Spleen (tissue), 11 donors: ENCODE data around the gene EDN2. TPM values are rescaled to one million over a fixed set of nuclear protein-coding genes. Genes with fewer than 3 reads are reported as not detected.

Experiments used
- DNase-seq: peaks from one replicate; pipeline ENCODE4 v3.0.0-alpha.2; 2020
- H3K27ac ChIP-seq, 8 donors: fragments of 200-600 bp; sonication (generic) in 7 of 8; 1 replicate in 4 of 8; 2 replicates in 4 of 8; pipeline versions ENCODE4 v1.5.0 to v1.8.0; 2016 to 2021; ENCODE audit warnings: inconsistent platforms in 4 of 8, mild to moderate bottlenecking in 4 of 8, moderate library complexity in 1 of 8
- H3K27me3 ChIP-seq, 7 donors: fragments of 200-600 bp; sonication (generic) in 6 of 7; replicated peaks in 1 of 7; 1 replicate in 4 of 7; 2 replicates in 3 of 7; pipeline versions ENCODE4 v1.5.0 to v1.8.0; 2016 to 2021; ENCODE audit warnings: inconsistent platforms in 3 of 7, mild to moderate bottlenecking in 1 of 7
- H3K36me3 ChIP-seq, 6 donors: fragments of 200-600 bp; sonication (generic) in 5 of 6; 1 replicate in 4 of 6; 2 replicates in 2 of 6; pipeline versions ENCODE4 v1.5.0 to v1.8.0; 2016 to 2021; ENCODE audit warnings: inconsistent platforms in 2 of 6
- H3K4me1 ChIP-seq, 6 donors: fragments of 200-600 bp; sonication (generic) in 5 of 6; 1 replicate in 3 of 6; 2 replicates in 3 of 6; pipeline versions ENCODE4 v1.5.0 to v1.8.0; 2016 to 2021; ENCODE audit warnings: inconsistent platforms in 3 of 6
- H3K4me3 ChIP-seq, 8 donors: fragments of 200-600 bp; sonication (generic) in 7 of 8; 1 replicate in 4 of 8; 2 replicates in 4 of 8; pipeline versions ENCODE4 v1.5.0 to v1.8.0; 2016 to 2021; ENCODE audit warnings: inconsistent platforms in 4 of 8, mild to moderate bottlenecking in 4 of 8, moderate library complexity in 2 of 8
- H3K9me3 ChIP-seq, 8 donors: fragments of 200-600 bp; sonication (generic) in 7 of 8; 1 replicate in 4 of 8; 2 replicates in 4 of 8; pipeline versions ENCODE4 v1.5.0 to v1.8.0; 2016 to 2021; ENCODE audit warnings: inconsistent platforms in 4 of 8
- CTCF ChIP-seq, 11 experiments: fragments of 200-600 bp in 7 of 11; fragments of 450-650 bp in 4 of 11; sonication (generic) in 4 of 11; IDR thresholded peaks in 8 of 11; conservative IDR thresholded peaks in 3 of 11; 1 replicate in 7 of 11; 2 replicates in 4 of 11; pipeline versions ENCODE4 v1.4.0 to v1.8.0; 2016 to 2021; ENCODE audit warnings: antibody characterized with exemption in 11 of 11, inconsistent platforms in 4 of 11, mild to moderate bottlenecking in 1 of 11
- POLR2A ChIP-seq, 3 donors: fragments of 450-650 bp; IDR thresholded peaks; one replicate each; pipeline ENCODE4 v1.5.1; 2017; ENCODE audit warnings: antibody characterized with exemption in 3 of 3, mild to moderate bottlenecking in 1 of 3
- POLR2AphosphoS5 ChIP-seq, 3 donors: sonication (generic); formaldehyde crosslinking; IDR thresholded peaks; one replicate each; pipeline ENCODE4 v1.5.1; 2017; ENCODE audit warnings: antibody characterized with exemption in 3 of 3
- WGBS, 5 donors: extraction: QIAGEN DNeasy Blood & Tissue Kit in 3 of 5; methylation state at CpG; one replicate each; pipeline versions ENCODE4 v1.1.5 to v1.1.7; 2013 to 2018; 5-methylcytosine and 5-hydroxymethylcytosine counted together
- intact Hi-C: fragments of 100-400 bp; cut with DNase I; formaldehyde crosslinking; loops from one replicate; pipeline ENCODE4 v1.15.0; 2023; ENCODE audit warnings: low total_unique reads
- polyA plus RNA-seq, 3 donors: library from polyadenylated mRNA; stranded (reverse); fragments of 200-250 nt; gene quantifications; one replicate each; pipeline ENCODE4 v1.2.1, GENCODE V29; 2013
- small RNA-seq, 4 donors: library from RNA; depleted of rRNA; stranded (forward); fragments of <200 nt; gene quantifications; one replicate each; pipeline ENCODE3, GENCODE V24; 2016
- total RNA-seq, 7 donors: library from RNA; depleted of rRNA in 3 of 7; stranded (reverse); fragments of >200 nt in 3 of 7; fragmentation: NEBNext Ultra II Directional in 4 of 7; extraction: Animal tissue kit (Norgen Biotek cat#: 25700) in 4 of 7; gene quantifications; one replicate each; pipeline versions ENCODE4 v1.1.0 to v1.2.1, GENCODE V29; 2016 to 2021
- donor health status: healthy with polysubstance abuse.
- donor health status: DM: no; HTN: no; CAD: no; lungs with moderate emphysema.
- donor health status: DM: no; HTN: no; CAD: no.
- donor health status: Bipolar disorder and iron deficiency.
- donor health status: healthy.
- donor health status: DM: no; HTN: no; CAD: no.
- donor health status: DM: yes; HTN: yes; CAD: no.

The EDN2 gene
- total and polyA plus RNA-seq, 10 donors: not detected

GRCh38 chr1:41430582-41430981 is 53.9 kb downstream of the EDN2 start:
- DNase-seq: no peak
- WGBS, 5 donors: 72 to 93% (median 89%) methylated on average over 4 of the region's 4 CpGs
- intact Hi-C loops: no loop called here

GRCh38 chr1:41430069-41430468 is 54.4 kb downstream of the EDN2 start:
- DNase-seq: no peak
- H3K9me3 ChIP-seq: no peaks in the 10 kb centered on the region
- TF ChIP-seq POLR2A (IDR thresholded peaks at IDR 0.05) (no peak), CTCF (IDR thresholded peaks at IDR 0.05 in 8 of 11, conservative IDR thresholded peaks at IDR 0.05 in 3 of 11) (no peak), POLR2AphosphoS5 (IDR thresholded peaks at IDR 0.05) (no peak)
- no peak overlapping the region for H3K4me3 ChIP-seq
- 82 to 91% (median 88%) methylated on average over 4 of the region's 4 CpGs for WGBS, 5 donors
- H3K27me3 ChIP-seq: peaks cover 0 to 31% (median 0%) of the 10 kb centered on the region in 7 donors
- intact Hi-C loops: no loop called here
- H3K36me3 ChIP-seq: no peaks in the 10 kb centered on the region
- H3K4me1 ChIP-seq: peaks cover 0 to 64% (median 23%) of the 10 kb centered on the region in 6 donors
- no peak overlapping the region for H3K27ac ChIP-seq

More at GRCh38 chr1:41430582-41430981, 53.9 kb downstream of the EDN2 start:
- Histone ChIP-seq H3K27me3 (peaks cover 0 to 36% (median 0%) of the 10 kb centered on the region in 7 donors), H3K4me1 (peaks cover 0 to 69% (median 25%) of the 10 kb centered on the region in 6 donors), H3K4me3 (no peak overlapping the region), H3K27ac (no peak overlapping the region), H3K36me3 (no peaks in the 10 kb centered on the region), H3K9me3 (no peaks in the 10 kb centered on the region)
- TF ChIP-seq CTCF (IDR thresholded peaks at IDR 0.05 in 8 of 11, conservative IDR thresholded peaks at IDR 0.05 in 3 of 11) (no peak), POLR2AphosphoS5 (IDR thresholded peaks at IDR 0.05) (no peak), POLR2A (IDR thresholded peaks at IDR 0.05) (no peak)

- peaks cover 0 to 62% (median 23%) of the 10 kb centered on the region in 6 donors for H3K4me1 ChIP-seq
- H3K27ac ChIP-seq: peak overlapping the region in 1 of 8 donors; percentile 85
- peaks cover 0 to 27% (median 0%) of the 10 kb centered on the region in 7 donors for H3K27me3 ChIP-seq
- no peak for TF ChIP-seq POLR2AphosphoS5 (IDR thresholded peaks at IDR 0.05)
- no peak for TF ChIP-seq CTCF (IDR thresholded peaks at IDR 0.05 in 8 of 11, conservative IDR thresholded peaks at IDR 0.05 in 3 of 11)
- TF ChIP-seq POLR2A (IDR thresholded peaks at IDR 0.05): no peak
- intact Hi-C loops: no loop called here
- no peak overlapping the region for H3K4me3 ChIP-seq
- H3K9me3 ChIP-seq: no peaks in the 10 kb centered on the region
- WGBS, 5 donors: 54 to 76% (median 68%) methylated on average over 5 of the region's 5 CpGs
- DNase-seq: no peak
- no peaks in the 10 kb centered on the region for H3K36me3 ChIP-seq
Observed at GRCh38 chr1:41429641-41430035, 54.8 kb downstream of the EDN2 start.

Small RNA genes lying within 50 kb of the gene (small RNA-seq; reads per million reads assigned to genes)
- gene RNA5SP45: 0 to 0.08 (median 0.06) reads per million in 4 donors

Other genes with a start within 250 kb of the EDN2 start
- 10 to 100 TPM; 25.0 to 40.5 (median 27.6) TPM for gene SCMH1, start 242.4 kb downstream of the EDN2 start, total RNA-seq
- 10 to 100 TPM in 2 of 3 donors, 1 to 10 TPM in 1; 8.6 to 15.1 (median 10.4) TPM for gene SCMH1, start 242.4 kb downstream of the EDN2 start, polyA plus RNA-seq
- 1 to 10 TPM in 2 of 7 donors, under 1 TPM in 4, not detected in 1; 0.26 to 1.6 (median 0.41) TPM for gene FOXO6, start 123.2 kb downstream of the EDN2 start, total RNA-seq
- gene FOXO6, start 123.2 kb downstream of the EDN2 start, polyA plus RNA-seq: under 1 TPM; 0.14 to 0.20 (median 0.19) TPM